GM18873 (cell line): ENCODE data around the gene TSSK3.
"Not testable (repeated sequence)": the region's sequence is repeated elsewhere in the genome, so short reads cannot be mapped to it uniquely, and the experiment has no call there.

Experiments
- ATAC-seq: cut with Tn5 transposase; IDR thresholded peaks from one replicate; pipeline ENCODE4 v1.9.1; 2021; ENCODE audit warnings: mild to moderate bottlenecking, moderate library complexity, moderate number of reproducible peaks; ENCODE audit not compliant: unreplicated experiment, low FRiP score

TSSK3 gene

DNA sequence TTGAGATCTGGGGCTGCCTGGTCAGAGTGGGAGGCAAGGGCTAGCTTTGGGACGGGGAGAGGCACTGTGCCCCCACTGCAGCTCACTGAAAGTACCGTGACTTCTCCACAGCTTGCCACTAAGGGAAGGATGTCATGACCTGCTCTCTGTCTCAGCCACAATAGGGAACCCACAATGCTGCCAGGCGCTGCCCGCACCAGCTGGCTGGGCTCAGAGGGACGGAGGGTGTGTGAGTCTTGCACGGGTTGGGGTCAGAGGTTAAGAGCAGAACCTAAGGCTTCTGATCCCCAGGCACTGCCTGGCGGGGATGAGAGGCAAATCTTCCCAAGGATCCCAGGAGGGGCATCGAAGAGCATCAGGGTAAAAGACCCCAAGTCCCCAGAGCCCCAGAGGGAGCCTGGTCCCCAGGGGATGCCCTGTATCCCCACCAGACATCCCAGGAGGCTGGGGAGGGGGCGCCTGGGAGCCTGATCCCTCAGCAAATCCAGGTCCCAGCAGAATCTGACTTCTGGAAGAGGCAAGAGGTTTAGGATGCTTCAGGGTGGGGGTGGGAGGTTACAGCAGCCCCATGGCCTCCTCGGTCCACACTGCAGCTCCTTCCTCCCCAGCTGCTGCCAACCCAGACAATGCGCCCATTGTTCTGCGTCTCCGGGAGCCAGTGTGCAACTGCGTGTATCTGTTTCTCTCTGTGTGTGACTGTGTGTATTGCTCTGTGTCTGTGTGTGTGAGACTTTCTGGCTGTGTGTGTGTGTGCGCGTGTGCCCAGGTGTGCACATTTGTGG, 24.3 kb upstream of the TSSK3 start:
- no peak for ATAC-seq

- ATAC-seq = no peak
These were observed 23.6 kb upstream of the TSSK3 start for GRCh38 chr1:32338637-32339145.

GRCh38 chr1:32339363-32339978, 22.9 kb upstream of the TSSK3 start:
- no peak for ATAC-seq

DNA sequence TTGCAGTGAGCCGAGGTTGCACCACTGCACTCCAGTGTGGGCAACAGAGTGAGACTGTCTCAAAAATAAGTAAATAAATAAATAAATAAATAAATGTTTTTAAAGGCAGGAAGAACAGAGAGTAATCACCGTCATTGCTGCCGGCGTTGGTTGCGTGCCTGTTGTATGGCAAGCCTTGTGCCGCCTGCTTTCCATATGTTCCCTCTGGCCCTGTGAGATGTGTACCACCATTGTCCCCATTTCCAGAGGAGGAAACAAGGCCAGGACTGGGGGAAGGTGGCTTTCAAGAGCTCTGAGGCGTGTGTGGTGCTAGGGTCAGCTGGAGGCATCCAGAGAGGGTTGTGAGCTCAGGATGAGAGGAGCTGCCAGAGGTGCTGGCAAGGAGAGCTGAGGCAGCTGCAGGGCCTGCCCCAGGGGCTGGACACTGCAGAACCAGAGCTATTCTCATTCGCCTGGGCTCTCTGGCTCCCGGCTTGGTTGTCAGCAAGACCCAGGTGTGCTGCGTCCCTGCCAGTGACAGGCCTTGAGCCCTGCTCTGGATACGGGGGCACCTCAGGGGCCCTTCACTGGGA, 21.1 kb upstream of the TSSK3 start:
- no peak for ATAC-seq

DNA sequence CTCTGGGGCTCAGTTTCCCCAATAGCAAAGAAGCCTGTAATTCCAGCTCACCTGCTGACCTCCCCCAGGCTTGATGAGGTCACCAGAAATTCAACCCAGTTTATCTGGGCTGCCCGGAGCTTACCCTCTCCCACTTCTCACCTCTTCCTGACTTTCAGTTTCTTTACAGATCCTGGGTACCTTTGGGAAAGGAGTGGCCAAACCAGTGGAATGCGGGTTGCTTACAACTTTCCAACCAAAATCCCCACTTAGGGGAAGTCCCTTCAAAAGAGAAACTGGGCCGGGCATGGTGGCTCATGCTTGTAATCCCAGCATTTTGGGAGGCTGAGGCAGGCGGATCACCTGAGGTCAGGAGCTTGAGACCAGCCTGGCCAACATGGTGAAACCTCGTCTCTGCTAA, 20.4 kb upstream of the TSSK3 start:
- ATAC-seq = no peak

- ATAC-seq = no peak
These were observed 19.6 kb upstream of the TSSK3 start for GRCh38 chr1:32342704-32343103.

- ATAC-seq = no peak
These were observed 17.0 kb upstream of the TSSK3 start for GRCh38 chr1:32345289-32345827.

DNA sequence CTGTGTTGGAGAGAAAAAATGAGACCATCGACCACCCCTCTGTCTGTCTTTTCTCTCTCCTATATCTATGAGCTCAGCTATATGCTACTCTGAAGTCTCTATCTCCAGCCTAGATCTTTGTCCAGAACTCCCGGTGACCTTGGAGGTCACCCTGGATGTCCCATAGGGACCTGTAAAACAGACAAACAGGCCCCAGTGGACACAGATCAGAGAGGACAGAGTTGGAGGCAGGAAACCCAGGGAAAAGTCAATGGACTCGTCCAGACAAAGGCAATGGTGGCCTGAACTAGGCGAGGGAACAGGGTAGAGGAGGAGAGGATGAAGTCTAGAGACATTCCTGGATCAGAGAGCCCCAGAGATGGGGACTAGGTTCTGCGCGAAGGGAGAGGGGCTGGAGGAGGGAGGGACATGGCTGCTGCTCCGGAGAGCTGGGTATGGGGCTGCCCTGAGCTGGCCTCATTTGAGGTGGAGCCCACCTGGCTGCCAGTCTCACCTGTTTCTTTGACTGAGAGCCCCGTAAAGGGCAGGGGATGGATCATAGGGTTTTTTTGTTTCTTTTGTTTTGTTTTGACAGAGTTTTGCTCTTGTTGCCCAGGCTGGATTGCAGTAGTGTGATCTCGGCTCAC, 15.7 kb upstream of the TSSK3 start:
- no peak for ATAC-seq

DNA sequence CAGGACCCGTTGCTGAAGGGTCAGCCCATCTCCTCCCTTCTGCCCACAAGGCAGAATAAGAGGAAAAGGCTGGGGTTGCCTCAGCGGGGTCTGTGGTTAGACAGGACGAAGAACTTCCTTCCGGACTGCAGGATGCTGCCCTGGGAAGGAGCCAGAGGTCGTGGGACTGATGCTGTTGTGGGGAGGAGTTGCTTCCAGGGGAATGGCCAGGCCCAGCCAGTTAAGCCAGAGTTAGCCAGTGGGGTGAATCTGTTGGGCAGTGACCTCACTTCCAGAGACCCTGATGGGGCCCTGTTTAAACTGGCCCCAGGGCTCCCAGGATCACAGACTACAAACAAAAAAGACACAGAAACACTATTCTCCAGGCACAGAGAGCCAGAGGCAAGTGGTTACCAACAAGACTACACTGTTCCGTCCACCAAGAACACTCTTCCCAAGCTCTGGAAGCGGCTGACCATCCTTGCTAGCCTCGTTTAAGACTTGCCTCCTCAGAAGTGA, 13.1 kb upstream of the TSSK3 start:
- no peak for ATAC-seq

- ATAC-seq = peak; percentile 39
These were observed 11.4 kb upstream of the TSSK3 start for GRCh38 chr1:32350785-32351398.

DNA sequence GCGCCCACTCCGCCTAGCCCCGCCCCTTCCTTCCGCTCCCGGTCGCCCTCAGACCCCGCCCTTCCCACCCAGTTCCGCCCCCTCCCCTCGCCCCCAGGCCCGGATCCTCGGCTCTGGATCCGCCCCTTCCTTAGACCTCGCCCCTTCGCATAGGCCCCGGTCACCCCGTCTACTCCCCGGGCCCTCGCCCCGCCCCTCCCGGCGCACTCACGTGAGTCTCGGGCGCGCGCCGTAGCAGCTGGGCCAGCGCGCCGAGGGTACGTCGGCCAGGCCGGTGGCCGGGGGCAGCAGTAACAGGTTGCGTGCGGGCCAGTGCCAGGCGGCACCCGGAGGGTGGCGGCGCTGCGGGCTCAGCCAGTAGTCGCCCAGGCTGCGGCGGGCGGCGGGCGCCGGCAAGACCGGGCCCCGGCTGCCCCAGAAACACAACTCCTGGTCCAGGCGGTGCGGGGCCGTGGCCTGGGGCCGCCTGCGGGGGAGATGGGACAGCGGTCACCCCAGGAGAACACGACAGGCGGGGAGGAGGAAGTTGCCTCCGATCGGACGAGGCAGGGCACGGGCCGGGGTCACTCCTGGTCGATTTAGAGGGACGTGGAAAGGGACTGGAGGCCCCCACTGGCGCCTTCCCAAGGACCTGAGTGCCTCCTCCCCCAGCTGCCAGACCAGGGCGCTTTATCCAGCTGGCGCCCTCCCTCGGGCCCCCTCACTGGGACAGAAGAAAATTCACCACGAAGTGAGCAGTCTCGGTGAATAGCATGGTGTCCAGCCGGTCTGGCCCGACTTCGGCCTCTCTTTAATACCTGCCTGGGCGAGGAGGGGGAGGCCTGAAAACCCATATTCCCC, 10.7 kb upstream of the TSSK3 start:
- peak; percentile 70 for ATAC-seq

DNA sequence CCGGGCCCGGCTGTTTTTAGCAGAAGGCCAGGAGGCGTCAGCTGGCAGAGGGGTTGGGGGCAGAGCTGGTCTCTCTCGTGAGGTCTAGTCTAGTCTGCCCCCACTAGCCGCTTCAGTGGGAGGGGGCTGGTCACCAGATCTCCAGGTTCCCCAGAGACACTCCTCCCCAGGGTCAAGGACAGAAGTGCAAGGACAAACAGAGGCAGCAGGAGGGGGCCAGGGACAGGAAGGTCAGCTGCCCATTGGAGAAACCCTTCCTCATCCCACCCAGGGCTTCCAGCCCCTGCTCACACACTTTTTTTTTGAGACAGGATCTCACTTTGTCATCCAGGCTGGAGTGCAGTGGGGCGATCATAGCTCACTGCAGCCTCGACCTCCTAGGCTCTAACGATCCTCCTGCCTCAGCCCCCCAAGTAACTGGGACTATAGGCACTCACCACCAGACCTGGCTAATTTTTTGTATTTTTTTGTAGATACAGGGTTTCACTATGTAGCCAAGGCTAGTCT, 10.0 kb upstream of the TSSK3 start:
- ATAC-seq = no peak

DNA sequence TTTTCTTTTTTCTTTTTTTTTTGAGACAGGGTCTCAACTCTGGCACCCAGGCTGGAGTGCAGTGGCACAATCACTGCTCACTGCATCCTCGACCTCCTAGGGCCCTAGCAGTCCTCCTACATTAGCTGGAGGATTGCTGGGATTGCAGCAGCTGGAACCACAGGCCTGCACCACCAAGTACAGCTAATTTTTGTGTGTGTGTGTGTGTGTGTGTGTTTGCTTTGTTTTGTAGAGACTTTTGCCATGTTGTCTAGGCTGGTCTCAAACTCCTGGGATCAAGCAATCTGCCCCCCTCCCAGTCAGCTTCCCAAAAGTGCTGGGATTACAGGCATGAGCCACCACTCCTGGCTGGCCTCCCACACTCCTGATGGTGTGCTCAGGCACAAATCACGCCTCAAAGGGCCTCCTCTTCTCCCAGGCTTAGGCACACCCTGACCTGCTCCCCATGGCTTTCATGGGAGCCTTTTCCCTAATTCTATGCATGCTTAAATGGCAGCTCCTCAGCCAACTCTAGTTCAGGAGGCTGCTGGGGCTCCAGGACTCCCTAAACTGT, 9.4 kb upstream of the TSSK3 start:
- ATAC-seq = no peak

DNA sequence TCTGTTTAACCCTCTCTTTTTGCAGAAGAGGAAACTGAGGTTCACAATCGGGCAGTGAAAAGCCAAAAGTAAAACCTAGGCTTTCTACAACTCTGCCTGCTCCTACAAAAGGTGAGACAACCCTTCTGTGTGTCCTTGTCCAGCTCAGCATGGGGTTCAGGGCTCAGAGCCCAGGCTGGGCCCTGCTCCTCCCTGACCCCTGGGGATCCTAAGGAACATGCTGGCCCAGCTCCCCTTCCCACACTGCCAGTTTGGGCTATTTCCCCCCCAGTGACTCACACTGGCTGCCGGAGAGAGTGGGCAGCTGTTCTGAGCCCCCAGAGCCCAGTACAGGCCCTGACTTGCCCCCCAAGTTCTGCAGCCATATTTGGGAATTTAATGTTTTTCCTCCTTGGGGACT, 8.9 kb upstream of the TSSK3 start:
- ATAC-seq = no peak

GRCh38 chr1:32353886-32354570, 8.3 kb upstream of the TSSK3 start:
- ATAC-seq = no peak

GRCh38 chr1:32355778-32356177, 6.6 kb upstream of the TSSK3 start:
- ATAC-seq = not testable (repeated sequence)

- no peak for ATAC-seq
These were observed 5.9 kb upstream of the TSSK3 start for GRCh38 chr1:32356478-32356877.

DNA sequence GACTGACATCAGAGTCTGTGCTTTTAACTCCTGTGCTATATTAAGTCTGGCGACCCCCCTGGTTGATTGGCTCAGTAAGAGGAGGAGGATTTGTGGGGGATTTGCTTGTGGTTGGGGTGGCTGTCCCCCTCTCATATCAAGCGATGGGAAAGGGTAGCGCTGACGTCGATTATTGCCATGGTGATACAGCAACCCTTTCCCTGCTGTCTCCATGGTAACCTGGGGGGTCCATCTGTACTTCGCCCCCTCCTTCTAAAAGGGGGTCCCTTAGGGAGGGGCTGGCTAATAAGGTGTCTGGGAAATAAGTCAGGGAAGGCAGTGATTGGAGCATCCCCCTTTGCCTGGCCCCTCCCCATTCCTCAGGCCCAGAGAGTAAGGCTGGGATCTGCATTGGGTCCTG, 4.7 kb upstream of the TSSK3 start:
- ATAC-seq = no peak
